KMS-11 (cell line): ENCODE data around the gene SLC2A9.

Source experiments
- H2AFZ ChIP-seq: fragments of 200-600 bp; sonication (generic); 2 replicates; pipeline ENCODE4 v1.6.1; 2016; ENCODE audit warnings: antibody characterized with exemption, mixed run types, low read depth
- H3K27ac ChIP-seq: fragments of 200-600 bp; sonication (generic); 2 replicates; pipeline ENCODE4 v1.6.1; 2016; ENCODE audit warnings: mild to moderate bottlenecking, mixed run types
- H3K27me3 ChIP-seq: fragments of 200-600 bp; sonication (generic); 2 replicates; pipeline ENCODE4 v1.6.1; 2017; ENCODE audit warnings: mild to moderate bottlenecking, low read depth, mixed run types, moderate library complexity; ENCODE audit not compliant: insufficient read depth
- H3K36me3 ChIP-seq: fragments of 200-600 bp; sonication (generic); 2 replicates; pipeline ENCODE4 v1.6.1; 2017; ENCODE audit warnings: mild to moderate bottlenecking, mixed run types; ENCODE audit not compliant: insufficient read depth
- H3K4me1 ChIP-seq: fragments of 200-600 bp; sonication (generic); 2 replicates; pipeline ENCODE4 v1.6.1; 2016; ENCODE audit warnings: mild to moderate bottlenecking, low read depth, mixed run types; ENCODE audit not compliant: poor library complexity, severe bottlenecking
- H3K4me2 ChIP-seq: fragments of 200-600 bp; sonication (generic); 2 replicates; pipeline ENCODE4 v1.7.0; 2016; ENCODE audit warnings: mild to moderate bottlenecking, mixed run types
- H3K4me3 ChIP-seq: fragments of 200-600 bp; sonication (generic); IDR thresholded peaks from 2 replicates; pipeline ENCODE4 v1.6.1; 2017; ENCODE audit warnings: low read depth, low read length, mixed read lengths; ENCODE audit not compliant: insufficient read depth
- H3K79me2 ChIP-seq: fragments of 200-600 bp; sonication (generic); 2 replicates; pipeline ENCODE4 v1.6.1; 2016; ENCODE audit warnings: low read depth, mixed run types; ENCODE audit not compliant: insufficient read depth
- H3K9ac ChIP-seq: fragments of 200-600 bp; sonication (generic); 2 replicates; pipeline ENCODE4 v1.6.1; 2016; ENCODE audit warnings: mild to moderate bottlenecking, mixed run types
- H4K20me1 ChIP-seq: fragments of 200-600 bp; sonication (generic); 2 replicates; pipeline ENCODE4 v1.6.1; 2016; ENCODE audit warnings: mild to moderate bottlenecking, mixed run types; ENCODE audit not compliant: insufficient read depth
- TF ChIP-seq, protein P1 (sequence below): fragments of 200-600 bp; sonication (generic); conservative IDR thresholded peaks from 2 replicates; pipeline ENCODE4 v1.6.1; 2017; ENCODE audit warnings: low read depth, mild to moderate bottlenecking, antibody characterized with exemption, low read length, moderate library complexity, mixed read lengths

The SLC2A9 gene

DNA sequence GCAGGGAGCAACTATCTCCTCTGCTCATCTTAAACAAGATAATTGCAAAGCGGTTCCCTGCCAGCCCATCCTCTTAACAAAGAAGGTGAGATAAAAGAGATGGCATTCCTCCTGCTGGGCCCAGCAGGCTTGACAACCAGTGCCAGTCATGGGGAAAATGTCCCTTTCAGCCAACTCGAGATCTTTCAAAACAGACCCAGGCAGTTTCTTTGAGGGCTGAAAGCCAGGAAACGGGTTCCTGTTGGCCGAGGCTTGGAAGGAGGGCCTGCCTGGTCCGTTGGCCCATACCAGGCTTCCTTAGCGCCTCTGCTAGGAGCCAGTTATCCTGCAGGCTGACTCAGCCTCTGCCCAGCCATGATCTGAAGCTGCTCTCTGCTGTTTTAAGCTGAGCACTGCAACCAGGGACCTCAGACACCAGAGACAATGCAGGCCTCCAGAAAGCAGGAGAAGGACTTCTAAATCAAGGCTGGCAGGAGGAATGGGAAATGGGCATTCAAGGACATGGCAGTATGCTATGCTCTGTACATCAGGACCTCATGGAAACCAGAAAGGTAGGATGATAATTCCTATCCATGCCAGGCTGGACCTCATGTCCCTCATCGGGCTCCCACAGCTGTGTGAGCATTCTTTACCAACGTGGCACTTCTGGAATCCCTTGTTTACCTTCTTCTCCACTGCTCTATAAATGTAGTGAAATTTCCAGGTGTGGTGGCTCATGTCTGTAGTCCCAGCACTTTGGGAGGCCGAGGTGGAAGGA is 42.4 kb upstream of the SLC2A9 start:
- no peaks in the 10 kb centered on the region for H3K79me2 ChIP-seq
- no peaks in the 10 kb centered on the region for H3K4me1 ChIP-seq
- H3K27me3 ChIP-seq, result no peaks in the 10 kb centered on the region
- H3K36me3 ChIP-seq, result no peaks in the 10 kb centered on the region
- no peak overlapping the region for H3K9ac ChIP-seq
- H3K27ac ChIP-seq, result no peak overlapping the region
- H4K20me1 ChIP-seq, result no peaks in the 10 kb centered on the region
- H3K4me3 ChIP-seq, result no peak overlapping the region
- TF ChIP-seq, protein P1, sequence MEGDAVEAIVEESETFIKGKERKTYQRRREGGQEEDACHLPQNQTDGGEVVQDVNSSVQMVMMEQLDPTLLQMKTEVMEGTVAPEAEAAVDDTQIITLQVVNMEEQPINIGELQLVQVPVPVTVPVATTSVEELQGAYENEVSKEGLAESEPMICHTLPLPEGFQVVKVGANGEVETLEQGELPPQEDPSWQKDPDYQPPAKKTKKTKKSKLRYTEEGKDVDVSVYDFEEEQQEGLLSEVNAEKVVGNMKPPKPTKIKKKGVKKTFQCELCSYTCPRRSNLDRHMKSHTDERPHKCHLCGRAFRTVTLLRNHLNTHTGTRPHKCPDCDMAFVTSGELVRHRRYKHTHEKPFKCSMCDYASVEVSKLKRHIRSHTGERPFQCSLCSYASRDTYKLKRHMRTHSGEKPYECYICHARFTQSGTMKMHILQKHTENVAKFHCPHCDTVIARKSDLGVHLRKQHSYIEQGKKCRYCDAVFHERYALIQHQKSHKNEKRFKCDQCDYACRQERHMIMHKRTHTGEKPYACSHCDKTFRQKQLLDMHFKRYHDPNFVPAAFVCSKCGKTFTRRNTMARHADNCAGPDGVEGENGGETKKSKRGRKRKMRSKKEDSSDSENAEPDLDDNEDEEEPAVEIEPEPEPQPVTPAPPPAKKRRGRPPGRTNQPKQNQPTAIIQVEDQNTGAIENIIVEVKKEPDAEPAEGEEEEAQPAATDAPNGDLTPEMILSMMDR, result no peak
- H2AFZ ChIP-seq, result no peak overlapping the region
- no peak overlapping the region for H3K4me2 ChIP-seq

GRCh38 chr4:10061650-10062415 is 40.5 kb upstream of the SLC2A9 start:
- Histone ChIP-seq H3K27ac (no peak overlapping the region), H3K9ac (no peak overlapping the region), H3K79me2 (no peaks in the 10 kb centered on the region), H3K4me2 (no peak overlapping the region), H3K4me3 (no peak overlapping the region), H3K4me1 (no peaks in the 10 kb centered on the region), H2AFZ (no peak overlapping the region), H3K27me3 (no peaks in the 10 kb centered on the region), H4K20me1 (no peaks in the 10 kb centered on the region), H3K36me3 (no peaks in the 10 kb centered on the region)
- TF ChIP-seq, protein P1, result no peak

GRCh38 chr4:10058371-10058770 is 37.1 kb upstream of the SLC2A9 start:
- Histone ChIP-seq H3K27me3 (no peaks in the 10 kb centered on the region), H4K20me1 (no peaks in the 10 kb centered on the region), H3K36me3 (no peaks in the 10 kb centered on the region), H3K4me2 (no peak overlapping the region), H3K27ac (no peak overlapping the region), H3K9ac (no peak overlapping the region), H3K4me1 (no peaks in the 10 kb centered on the region), H3K79me2 (no peaks in the 10 kb centered on the region), H3K4me3 (no peak overlapping the region), H2AFZ (no peak overlapping the region)
- TF ChIP-seq, protein P1, result no peak

GRCh38 chr4:10057023-10057395 is 35.7 kb upstream of the SLC2A9 start:
- Histone ChIP-seq H2AFZ (no peak overlapping the region), H3K4me1 (no peaks in the 10 kb centered on the region), H3K79me2 (no peaks in the 10 kb centered on the region), H3K9ac (no peak overlapping the region), H3K36me3 (no peaks in the 10 kb centered on the region), H3K4me3 (no peak overlapping the region), H4K20me1 (no peaks in the 10 kb centered on the region), H3K27me3 (no peaks in the 10 kb centered on the region), H3K4me2 (no peak overlapping the region), H3K27ac (no peak overlapping the region)
- TF ChIP-seq, protein P1, result no peak
